ENCODE results near the gene CUBN.

Gene CUBN

DNA sequence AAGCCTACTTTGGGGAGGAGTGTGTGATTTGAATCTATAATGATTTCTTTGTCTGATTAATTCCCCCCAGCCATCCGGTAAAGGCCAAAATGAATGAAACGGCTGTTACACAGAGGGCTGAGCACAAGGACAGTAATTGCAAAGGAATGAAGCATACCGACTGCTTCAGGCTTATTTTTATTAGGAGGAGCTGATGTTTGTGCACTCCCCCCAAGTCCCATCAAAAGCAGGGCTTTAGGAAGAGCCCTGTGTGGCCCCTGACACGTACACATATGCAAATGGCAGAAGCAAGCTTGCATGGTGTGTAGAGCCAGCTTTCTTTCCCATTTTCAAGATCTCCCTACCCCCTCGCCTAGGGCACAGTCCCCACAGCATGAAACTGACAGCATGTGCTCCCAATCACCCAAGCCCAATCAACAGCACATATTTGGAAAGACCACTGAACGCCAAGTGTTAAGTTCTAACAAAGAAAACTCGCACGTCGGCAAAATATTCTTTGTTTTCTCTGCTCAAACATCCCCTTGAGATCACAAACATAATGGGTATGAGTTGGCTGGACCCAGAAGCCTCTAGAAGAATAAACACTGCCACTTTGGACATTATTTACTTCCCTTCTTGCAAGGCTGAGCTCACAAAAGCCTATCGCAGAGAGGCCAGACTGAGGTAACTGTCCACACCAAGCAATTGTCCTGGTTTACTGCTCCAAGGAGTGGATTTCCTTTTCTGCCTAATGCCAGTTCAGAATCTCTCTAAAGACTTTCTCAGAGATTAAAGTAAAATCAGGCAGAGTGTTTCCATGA, 143.0 kb downstream of the CUBN start:
- peak; percentile 53 for DNase-seq

- DNase-seq = no peak
Observed at GRCh38 chr10:16986082-16986405, 143.6 kb downstream of the CUBN start.

DNA sequence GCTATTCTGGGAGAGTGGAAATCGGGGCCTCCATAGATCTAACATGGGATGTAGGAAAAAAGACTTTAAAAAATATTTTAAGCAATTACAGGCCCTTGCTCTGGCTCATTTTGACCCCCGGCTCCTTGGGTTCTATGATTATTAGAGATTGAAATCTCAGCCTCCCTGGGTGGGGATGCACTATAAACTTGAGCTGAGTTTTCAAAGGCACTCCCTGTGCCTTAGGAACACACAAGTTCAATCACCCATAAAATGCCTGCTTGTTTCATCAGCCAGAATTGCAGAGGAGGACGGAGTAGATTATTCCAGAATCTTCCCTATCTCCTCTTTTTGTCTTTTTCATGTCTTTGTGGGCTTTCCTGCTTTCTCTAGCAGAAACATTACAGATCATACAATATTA, 145.4 kb downstream of the CUBN start:
- DNase-seq = no peak

DNA sequence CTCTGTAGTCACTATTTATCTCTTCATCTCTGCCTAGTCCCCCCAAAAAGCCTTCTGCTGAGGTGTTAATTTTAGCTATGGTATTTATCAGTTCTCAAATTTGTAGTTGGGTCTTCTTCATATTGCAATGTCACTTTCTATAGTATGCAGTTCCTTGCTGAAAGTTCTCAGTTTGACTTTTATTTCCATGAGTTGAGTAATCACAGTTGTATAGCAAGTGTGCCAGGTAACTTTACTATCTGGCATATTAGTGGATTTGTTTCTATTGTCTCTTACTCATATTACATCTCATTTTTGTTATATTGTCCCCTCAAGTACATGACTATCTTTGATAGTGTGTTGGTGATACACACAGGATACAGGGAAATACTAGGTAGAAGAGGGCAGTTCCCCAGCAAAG, 152.8 kb downstream of the CUBN start:
- DNase-seq = no peak

GRCh38 chr10:16975188-16975587, 154.4 kb downstream of the CUBN start:
- no peak for DNase-seq

DNA sequence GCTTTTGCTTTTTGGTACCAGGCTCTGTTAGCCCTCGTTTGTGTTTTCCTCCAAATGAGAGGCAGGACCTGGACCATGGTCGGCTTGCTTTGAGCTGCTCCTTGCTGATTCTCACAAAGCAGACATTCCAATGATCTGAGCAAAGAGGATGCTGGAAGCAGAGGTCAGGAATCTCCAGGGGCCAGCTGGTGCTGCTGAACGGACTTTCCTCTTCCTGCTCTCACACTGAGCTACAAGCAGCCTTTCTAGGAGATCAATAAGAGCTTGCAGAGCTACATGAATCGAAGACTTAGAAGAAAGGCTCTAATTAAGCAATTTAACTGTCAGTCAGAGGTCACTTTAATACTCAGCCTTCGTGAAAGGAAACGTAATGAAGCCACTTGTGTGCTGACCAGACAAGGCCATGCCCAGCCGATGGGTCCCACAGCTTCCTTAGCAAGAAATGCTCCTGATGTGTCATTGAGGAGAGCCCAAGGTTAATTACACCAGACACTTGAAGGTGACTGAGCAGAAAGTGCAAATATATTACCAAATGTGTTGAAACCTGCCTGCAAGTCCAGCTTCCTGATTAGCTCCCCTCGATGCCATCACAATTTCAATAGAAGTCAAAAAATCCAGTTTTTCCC, 161.1 kb downstream of the CUBN start:
- DNase-seq = no peak

- no peak for DNase-seq
Observed at GRCh38 chr10:16967866-16968415, 161.7 kb downstream of the CUBN start.

- DNase-seq = no peak
Observed at GRCh38 chr10:16966991-16967865, 162.4 kb downstream of the CUBN start.

GRCh38 chr10:16965740-16966447, 163.7 kb downstream of the CUBN start:
- no peak for DNase-seq

- no peak for DNase-seq
Observed at GRCh38 chr10:16965344-16965616, 164.3 kb downstream of the CUBN start.

DNA sequence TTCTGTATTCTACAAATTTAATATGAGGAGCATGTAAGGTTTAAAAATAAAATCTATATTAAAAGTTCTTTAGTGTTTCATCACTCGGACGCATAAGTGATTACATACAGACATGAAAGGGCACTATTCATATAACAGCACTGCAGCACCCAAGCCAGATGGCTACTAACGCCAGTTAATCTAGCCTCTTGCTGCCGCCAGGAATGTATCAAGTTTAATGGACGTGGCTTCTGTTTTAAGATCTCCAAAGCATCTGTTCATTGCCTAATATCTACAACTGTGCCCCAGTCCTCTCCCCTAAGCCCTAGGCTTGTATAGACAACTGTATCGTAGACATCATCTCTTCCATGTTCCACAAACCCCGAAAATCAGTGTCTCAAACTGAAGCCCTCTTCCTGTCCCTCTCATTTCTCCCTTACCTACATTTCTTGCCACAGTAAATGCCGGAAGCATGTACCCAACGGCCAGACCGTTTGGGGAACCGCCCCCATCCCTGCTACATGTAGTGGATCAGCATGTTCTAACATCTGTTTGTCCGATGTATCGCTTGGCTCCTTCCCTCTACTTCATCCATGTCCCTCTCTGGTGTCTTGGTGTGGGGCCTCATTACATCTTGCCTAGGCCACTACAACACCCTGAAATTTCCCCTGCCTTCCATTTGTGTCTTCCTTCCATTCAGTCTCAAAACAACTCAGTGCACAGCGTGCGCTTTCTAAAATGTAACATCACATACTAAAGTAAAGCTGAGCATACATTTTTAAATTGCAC, 164.9 kb downstream of the CUBN start:
- no peak for DNase-seq

DNA sequence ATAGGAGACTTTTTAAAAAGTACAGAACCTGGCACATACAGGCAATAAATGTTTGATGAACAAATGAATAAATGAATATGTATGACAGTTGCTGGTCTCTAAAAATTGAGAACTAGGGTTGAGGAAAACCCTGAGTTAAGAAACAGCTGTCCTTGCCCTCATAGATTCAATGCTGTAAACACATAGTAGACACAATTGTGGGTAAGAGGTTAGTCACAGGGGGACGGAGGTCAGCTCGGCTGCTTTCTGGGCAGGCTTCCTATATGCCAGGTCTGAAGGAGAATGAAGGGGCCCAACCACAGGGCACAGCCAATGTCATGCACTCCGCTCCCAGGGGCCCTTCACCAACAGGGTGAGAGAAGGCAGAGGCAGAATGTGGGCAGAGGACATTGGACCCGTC, 169.1 kb downstream of the CUBN start:
- no peak for DNase-seq

DNA sequence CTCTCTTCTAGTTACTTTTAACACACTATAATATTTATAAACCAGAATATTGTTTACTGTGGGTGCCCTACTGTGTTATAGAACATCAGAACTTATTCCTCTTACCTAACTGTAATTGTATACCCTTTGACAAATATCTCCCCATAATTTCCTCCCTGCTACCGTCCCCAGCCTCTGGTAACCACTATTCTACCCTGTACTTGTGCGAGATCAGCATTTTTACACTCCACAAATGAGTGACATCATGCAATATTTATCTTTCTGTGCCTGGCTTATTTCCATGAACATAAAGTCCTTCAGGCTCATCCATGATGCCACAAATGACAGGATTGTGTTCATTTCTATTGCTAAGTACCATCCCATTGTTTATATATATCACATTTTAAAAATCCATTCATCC, 172.6 kb downstream of the CUBN start:
- no peak for DNase-seq

DNA sequence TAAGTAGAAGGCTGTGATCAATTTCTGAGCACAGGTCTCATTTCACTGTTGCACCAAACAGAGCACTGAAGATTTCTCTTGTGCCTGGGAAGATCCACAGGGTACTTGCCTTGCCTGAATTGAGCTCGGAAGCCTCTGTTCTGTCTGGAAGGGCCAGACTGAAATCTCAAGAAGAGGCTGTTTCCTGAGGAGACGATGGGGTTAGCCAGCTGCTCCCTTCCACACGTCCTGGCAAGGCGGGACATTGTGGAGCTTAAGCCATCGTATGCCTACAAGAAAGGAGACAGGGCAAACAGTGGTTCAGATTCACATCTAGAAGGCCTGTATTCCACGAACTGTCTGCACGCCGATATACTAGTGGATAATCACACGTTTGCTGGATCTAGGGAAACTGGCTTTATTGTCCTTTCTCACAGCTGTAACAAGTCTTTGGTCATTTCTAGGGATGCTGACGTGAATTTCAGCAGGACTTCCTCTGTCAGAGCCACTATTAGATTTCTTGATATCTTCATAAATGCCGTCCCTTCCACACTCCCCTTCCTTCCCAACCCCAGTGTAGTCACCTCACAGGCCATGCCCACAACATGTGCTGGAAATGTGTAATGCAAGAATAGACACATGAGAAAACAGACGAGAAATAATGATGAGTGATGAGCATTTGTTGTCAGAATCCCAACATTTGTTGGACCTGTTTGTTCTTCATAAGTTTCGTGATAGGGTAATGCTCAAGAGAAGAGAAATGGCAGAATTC, 175.2 kb downstream of the CUBN start:
- DNase-seq = no peak

GRCh38 chr10:16953270-16953669, 176.3 kb downstream of the CUBN start:
- DNase-seq = no peak

DNA sequence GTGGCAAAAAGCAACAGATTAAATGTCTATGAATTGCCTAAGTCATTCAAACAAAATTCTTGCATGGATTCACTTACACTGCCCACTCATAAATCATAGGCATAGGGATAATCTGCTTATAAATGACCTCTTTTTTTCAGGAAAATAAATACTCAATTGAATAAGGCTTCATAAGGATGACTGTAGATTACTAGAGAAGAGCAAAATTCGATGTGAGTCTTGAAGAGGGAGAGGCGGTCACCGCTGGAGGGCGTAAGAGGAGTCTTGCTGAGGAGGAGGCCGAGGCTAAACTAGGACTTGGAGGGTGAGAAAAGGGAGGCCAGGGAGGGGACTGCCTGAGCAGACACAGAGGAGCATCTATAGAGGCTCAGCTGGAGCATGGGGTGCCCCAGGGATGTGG, 177.0 kb downstream of the CUBN start:
- no peak for DNase-seq

DNA sequence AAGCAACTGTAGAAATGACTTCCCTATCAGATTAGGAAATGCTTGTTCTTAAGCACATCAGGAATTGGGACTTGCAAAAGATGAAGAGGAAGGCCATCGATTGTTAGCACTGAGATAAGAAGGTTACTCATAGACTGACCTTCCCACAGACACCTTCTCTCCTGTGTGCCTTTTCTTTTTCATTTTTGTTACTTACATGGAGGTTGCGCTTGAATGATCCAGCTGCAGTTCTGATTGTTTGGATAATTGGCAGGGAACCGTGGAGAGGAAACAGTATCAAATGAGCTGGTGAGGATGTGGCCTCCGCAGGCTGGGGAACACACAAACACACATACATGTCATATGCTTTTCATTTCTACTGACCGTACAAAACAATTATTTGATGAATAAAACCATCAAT, 177.5 kb downstream of the CUBN start:
- DNase-seq = no peak

- no peak for DNase-seq
Observed at GRCh38 chr10:16950656-16951601, 178.7 kb downstream of the CUBN start.

- no peak for DNase-seq
Observed at GRCh38 chr10:16949816-16950215, 179.8 kb downstream of the CUBN start.

GRCh38 chr10:16948361-16948760, 181.2 kb downstream of the CUBN start:
- DNase-seq = no peak

Data from right kidney (tissue), 1 donor.